Stimulated activated CD8-positive, alpha-beta memory T cell treated with anti-CD3 and anti-CD28 coated beads, Interleukin-15, amount 100 ng/mL, for 24 hours (primary cell): ENCODE measurements around the gene RLN2.
"Not testable (repeated sequence)": the region's sequence is repeated elsewhere in the genome, so short reads cannot be mapped to it uniquely, and the experiment has no call there.

Experiments used
- DNase-seq: peaks from one replicate; pipeline ENCODE4 v3.0.0-alpha.2; 2020; ENCODE audit warnings: low read depth

Gene RLN2, protein sequence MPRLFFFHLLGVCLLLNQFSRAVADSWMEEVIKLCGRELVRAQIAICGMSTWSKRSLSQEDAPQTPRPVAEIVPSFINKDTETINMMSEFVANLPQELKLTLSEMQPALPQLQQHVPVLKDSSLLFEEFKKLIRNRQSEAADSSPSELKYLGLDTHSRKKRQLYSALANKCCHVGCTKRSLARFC

DNA sequence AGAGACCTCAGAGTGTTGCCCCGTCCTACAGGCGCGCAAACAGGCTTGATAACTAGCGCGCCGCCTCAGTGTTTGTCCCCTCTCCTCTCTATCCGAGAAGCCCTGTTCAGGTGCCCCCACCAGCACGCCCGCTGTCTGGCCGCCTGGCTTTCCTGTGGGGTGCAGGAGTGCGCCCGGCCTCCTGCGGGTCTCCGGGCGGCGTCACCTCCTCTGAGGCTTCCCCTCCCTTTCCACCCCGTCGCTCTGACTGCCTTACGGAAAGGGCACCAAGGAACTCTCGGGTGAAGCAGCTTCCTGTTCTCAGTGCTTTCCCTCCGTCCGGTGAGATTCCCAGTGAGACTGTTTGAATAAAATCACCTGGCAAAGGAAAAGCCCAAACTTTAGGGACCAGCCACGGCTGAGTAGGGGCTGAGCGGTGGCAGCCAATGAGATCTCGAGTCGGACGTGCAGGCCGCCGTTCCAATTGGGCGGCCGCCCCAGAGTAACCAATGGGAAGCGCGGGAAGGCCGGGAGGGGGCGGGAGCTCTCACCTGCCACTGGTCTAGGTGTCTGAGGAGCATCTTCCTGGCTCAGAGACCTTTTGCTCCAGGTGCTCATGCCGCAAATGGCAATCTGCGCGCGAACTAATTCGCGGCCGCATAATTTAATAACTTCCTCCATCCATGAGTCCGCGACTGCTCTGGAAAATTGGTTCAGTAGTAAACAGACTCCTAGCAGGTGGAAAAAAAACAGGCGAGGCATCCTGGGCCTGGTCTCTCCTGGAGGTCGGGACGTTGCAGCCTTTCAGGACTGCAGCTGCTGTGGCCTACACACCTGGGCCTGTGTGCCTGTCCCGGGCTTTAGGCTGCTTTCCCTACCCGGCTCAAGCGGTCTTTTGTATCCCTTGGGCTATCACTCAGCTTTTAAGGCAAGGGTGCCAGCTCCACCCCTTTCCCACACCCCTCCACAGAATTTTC lies at the start of gene RLN2:
RLN2 (minus strand) TSS at position 877 of the 956 bp plus-strand sequence; CDS start at position 741, 136 bp downstream.
- not testable (repeated sequence) for DNase-seq

DNA sequence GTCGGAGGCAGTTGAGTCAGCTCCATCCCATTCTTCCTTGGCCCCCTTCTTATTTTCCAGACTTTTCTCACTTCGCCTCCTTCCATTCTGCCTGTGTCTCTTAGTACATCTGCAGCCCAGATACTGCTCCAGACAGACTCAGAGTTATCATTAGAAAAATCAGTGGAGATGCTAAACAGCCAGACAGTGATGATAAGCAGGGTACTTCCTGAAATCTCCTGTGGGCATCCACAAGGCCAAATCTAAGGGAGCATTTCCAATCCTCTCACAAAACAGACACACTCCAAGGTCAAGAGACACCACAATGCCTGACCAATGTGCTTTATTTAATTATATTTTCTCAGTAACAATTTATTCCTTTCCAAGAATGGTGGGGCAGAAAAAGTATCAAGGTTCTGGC lies 49.7 kb upstream of the RLN2 start:
- no peak for DNase-seq

DNA sequence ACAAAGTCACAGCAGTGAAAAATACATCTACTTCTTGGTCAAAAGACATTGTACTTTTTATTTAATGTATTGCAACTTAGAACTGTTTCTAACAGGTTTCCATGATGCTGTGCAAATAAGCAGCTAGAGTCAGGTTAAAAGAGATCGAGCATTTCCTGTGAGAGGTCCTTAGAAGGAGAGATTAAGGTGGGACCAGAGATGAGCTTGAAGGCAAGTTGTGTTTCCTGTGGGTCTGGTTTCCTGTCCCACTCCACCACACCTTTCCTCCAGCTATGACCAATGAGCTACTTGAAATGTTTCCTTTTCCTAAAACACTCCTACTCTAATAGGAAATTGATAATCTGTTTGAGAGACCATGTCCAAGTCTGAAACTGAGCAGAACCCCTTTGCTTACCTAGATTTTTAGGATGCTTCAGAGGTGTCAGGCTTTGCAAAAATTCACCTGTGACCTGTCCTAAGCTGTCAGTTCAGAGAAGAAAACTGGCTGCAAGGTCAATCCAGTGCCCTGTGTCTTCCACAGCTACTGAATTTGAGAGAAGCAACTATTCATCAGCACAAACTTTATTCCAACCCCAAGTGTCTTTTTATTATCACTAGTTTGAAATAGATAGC lies 48.2 kb upstream of the RLN2 start:
- DNase-seq: no peak

DNA sequence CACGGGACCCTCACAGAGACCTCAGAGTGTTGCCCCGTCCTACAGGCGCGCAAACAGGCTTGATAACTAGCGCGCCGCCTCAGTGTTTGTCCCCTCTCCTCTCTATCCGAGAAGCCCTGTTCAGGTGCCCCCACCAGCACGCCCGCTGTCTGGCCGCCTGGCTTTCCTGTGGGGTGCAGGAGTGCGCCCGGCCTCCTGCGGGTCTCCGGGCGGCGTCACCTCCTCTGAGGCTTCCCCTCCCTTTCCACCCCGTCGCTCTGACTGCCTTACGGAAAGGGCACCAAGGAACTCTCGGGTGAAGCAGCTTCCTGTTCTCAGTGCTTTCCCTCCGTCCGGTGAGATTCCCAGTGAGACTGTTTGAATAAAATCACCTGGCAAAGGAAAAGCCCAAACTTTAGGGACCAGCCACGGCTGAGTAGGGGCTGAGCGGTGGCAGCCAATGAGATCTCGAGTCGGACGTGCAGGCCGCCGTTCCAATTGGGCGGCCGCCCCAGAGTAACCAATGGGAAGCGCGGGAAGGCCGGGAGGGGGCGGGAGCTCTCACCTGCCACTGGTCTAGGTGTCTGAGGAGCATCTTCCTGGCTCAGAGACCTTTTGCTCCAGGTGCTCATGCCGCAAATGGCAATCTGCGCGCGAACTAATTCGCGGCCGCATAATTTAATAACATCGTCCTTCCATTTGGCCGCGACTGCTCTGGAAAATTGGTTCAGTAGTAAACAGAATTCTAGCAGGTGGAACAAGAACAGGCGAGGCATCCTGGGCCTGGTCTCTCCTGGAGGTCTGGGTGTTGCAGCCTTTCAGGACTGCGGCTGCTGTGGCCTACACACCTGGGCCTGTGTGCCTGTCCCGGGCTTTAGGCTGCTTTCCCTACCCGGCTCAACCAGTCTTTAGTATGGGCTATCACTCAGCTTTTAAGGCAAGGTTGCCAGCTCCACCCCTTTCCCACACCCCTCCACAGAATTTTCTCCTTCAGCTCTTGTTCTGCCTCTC lies 34.8 kb upstream of the RLN2 start, which contains the start of gene RLN1:
RLN1 (minus strand) TSS at position 885 of the 990 bp plus-strand sequence; CDS start at position 755, 130 bp downstream.
- DNase-seq: not testable (repeated sequence)

DNA sequence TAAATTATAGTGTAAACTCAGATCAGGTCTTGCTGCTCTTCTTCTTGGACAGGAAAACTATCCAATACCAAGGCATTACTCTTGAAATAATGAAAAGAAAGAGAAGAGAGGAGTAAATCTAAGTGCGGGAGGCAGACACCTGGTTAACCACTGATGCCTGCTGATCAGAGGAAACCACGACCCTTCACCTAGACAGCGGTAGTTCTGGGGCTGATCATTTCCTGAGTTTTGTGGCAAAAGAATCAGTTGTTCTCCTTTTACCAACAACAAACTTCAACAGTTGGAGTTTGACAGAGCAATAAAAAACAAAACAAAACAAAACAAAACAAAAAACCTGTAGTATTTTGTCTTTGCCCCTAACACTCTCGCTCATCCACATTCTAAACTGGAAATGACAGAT lies 32.2 kb upstream of the RLN2 start:
- no peak for DNase-seq

DNA sequence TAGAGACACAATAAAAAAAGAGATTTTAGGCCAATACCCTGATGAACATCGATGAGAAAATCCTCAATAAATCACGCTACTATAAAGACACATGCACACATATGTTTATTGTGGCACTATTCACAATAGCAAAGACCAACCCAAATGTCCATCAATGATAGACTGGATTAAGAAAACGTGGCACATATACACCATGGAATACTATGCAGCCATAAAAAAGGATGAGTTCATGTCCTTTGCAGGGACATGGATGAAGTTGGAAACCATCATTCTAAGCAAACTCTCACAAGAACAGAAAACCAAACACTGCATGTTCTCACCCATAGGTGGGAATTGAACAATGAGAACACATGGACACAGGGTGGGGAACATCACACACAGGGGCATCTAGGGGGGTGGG lies 26.8 kb upstream of the RLN2 start:
- not testable (repeated sequence) for DNase-seq

DNA sequence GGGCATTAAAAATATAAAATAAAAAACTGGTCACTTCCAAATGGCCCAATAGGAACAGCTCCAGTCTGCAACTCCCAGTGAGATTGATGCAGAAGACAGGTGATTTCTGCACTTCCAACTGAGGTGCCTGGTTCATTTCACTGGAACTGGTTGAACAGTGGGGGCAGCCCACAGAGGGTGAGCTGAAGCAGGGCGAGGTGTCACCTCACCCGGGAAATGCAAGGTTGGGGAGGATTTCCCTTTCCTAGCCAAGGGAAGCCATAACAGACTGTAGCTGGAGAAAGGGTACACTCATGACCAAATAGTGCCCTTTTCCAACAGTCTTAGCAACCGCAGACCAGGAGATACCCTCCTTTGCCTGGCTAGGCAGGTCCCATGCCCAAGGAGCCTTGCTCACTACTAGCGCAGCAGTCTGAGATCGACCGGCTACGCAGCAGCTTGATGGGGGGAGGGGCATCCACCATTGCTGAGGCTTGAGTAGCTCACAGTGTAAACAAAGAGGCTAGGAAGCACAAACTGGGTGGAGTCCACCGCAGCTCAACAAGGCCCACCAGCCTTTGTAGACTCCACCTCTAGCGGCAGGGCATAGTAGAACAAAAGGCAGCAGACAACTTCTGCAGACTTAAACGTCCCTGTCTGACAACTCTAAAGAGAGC lies 22.5 kb upstream of the RLN2 start:
- DNase-seq: no peak

DNA sequence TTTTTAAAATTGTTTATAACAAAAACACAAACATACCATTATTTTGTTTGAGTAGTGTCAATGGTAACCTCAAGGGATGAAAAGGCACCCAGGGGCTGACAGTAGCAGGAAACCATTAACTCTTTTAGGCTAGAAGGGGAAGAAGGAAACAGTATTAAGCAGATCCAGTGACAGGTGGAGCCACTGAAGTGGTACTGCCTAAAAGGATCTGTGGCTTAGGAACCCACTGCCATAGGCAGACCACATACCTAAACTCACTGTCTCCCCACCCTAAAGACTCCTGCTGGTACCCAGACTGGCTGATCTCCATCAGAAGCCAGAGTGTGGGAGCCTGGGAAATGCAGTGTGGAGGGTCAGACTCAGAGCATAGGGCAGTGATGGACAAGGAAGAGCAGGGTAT lies 21.7 kb upstream of the RLN2 start:
- DNase-seq: no peak

DNA sequence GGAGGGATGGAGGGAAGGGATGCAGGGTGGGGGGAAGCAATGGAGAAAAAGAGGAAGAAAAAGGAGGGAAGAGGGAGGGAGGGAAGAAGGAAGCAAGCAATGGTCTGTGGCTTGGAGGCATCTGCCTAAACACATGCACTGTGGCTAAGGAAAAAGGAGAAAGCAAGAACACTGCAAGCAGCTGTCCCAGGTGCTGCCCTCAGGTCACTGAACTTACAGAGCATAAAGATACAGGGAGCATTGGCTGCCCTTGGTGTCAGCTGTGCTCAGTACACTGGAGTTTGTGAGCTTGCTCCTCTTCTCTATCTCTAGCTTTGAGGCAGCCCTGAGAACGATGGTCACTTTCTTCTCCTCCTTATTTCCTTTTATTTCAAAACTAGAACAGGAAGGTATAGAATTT lies 17.1 kb upstream of the RLN2 start:
- DNase-seq: not testable (repeated sequence)

DNA sequence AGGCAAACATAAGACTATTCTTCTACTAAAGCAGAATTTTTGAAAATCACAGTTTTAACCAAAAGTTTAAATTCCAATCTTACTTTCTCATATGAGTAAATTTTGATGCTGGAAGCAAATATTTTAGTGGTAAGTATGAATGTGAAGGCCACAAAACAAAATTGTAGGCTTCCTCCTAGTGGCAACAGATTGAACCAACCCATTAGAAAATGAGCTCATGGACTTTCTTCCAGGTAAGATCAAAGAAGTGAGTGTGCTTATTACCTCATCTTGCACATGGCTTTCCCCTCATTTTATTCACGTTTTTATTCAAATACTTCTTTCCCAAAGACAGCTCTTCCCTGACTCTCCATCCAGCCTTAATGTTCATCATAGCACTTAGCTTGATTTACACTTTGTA lies 16.5 kb upstream of the RLN2 start:
- no peak for DNase-seq

DNA sequence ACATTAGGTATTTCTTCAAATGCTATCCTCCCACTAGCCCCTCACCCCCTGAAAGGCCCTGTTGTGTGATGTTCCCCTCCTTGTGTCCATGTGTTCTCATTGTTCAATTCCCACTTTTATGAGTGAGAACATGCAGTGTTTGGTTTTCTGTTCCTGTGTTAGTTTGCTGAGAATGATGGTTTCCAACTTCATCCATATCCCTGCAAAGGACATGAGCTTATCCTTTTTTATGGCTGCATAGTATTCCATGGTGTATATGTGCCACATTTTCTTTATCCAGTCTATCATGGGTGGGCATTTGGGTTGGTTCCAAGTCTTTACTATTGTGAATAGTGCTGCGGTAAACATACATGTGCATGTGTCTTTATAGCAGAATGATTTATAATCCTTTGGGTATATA lies 11.9 kb upstream of the RLN2 start:
- DNase-seq: not testable (repeated sequence)

DNA sequence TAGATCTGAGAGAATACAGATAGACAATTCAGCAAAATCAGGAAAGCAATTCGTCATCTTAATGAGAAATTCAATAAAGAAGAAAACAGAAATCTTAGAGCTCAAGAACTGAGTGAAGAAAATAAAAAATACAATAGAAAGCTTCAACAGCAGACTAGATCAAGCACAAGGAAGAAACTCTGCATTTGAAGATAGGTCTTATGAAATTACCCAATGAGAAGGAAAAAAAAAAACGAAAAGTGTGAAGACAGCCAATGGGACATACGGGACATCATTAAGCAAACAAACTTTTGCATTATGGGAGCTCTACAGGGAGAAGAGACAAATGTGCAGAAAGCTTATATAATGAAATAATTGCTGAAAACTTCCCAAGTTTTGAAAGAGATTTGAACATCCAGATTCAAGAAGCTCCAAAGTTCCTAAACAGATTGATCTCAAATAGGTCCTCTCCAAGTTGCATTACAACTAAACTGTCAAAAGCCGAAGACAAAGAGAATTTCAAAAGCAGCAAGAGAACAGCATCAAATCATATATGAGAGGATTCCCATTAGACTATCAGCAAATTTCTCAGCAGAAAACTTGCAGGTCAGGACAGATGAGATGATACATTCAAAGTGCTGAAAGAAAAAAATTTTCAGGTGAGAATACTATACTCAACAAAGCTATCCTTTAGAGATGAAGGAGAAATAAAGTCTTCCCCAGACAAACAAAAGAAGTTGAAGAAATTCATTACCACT lies 10.8 kb upstream of the RLN2 start:
- no peak for DNase-seq

DNA sequence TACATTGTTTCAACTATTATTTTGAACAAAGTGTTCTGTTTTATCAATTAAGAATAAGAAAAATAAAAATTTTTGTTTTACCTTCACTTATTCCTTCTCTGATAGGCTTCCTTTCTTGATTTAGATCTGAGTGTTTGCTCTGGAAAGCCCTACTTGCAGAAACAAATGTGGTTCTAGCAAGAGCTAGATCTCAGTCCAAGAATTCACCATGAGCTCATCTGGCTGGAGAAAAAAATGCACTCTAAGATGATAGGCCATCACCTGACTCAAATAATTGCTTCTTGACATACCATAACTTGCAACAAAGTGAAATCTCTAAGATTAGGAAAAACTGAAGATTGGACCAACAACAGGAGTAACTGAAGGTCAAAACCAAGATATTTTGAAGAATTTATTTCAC lies 6.3 kb upstream of the RLN2 start:
- DNase-seq: no peak

DNA sequence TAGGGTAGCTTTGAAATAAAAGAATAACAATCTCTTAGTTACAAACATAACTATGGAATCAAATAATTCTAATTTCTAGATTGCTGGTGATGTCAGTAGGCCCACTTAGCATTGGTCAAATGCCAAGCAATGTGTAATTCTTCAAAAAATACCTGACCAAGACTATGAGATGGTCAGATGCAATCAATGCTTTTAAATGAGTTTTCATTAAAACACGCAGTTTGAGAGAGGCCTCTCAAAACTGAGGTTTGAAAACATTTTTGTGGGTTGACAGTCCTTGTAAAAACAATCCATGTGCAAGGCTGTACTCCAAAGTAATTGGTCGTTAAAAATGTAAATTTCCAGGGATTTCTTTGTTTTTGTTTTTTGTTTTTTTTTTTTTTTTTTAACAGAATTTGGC lies 1.2 kb upstream of the RLN2 start:
- DNase-seq: no peak

DNA sequence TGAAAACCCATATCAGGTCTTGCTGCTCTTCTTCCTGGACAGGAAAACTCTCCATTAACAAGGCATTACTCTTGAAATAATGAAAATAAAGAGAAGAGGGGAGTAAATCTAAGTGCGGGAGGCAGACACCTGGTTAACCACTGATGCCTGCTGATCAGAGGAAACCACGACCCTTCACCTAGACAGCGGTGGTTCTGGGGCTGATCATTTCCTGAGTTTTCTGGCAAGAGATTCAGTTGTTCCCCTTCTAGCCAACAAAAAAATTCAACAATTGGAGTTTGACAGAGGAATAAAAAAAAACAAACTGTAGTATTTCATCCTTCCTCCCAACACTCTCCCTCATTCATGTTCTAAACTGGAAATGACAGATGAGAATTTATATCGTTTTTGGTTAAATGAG lies 3.0 kb downstream of the RLN2 start:
- DNase-seq: no peak

DNA sequence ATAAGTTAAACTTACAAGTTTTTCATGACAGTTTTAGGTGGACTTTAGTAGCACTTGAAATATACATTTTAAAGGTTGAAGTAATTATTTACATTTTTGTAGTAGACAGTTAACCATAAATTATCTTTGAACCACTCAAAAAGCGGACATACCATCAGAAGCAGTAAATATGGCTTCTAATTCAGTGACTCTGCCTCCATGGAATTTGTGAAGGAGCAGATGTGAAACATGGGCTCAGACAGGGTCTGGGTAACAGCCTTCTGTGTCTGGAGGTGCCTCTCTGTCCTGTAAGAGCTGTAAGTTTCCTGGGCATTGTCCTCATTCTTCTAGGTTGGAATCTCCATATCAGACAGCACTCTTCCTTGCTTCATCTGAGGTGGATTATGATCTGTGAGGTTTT lies 12.4 kb downstream of the RLN2 start:
- DNase-seq: no peak

DNA sequence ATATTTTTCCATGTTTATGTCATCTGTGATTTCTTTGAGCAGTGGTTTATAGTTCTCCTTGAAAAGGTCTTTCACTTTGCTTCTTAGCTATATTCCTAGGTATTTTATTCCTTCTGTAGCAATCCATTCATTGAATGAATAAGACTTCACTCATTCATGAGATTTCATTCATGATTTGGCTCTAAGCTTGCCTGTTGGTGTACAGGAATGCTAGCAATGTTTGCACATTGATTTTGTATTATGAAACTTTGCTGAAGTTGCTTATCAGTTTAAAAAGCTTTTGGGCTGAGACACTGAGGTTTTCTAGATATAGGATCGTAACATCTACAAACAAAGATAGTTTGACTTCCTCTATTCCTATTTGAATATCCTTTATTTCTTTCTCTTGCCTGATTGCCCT lies 15.9 kb downstream of the RLN2 start:
- DNase-seq: no peak

DNA sequence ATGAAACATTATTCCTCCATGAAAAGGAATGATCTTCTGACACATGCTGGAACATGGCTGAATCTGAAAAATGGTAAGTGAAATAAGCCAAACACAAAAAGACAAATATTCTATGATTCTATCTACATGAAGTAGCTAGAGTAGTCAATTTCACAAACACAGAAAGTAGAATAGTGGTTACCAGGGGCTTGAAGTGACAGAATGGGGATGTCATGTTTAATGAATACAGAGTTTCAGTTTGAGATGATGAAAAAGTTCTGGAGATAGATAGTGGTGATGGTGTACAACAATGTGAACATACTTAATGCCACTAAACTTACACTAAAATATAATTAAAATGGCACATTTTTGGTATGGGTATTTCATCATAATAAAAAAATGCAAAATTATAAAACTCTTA lies 18.3 kb downstream of the RLN2 start:
- DNase-seq: no peak

DNA sequence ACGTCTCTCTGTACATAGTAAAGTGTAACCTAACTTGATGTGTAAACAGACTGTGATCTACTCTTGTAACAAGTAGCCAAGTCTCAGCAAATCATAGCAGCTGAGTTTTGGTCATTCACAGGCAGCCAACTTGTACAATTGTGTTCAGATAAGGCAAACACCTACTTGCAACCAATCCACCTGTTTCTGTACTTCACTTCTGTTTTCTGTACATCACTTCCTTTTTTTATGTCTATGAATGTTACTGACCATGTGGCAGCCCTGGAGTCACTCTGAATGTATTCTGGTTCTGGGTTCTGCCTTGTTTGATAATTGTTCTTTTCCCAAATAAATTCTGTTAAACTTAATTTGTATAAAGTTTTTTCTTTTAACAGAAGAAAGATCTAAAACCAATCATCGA lies 26.0 kb downstream of the RLN2 start:
- no peak for DNase-seq

DNA sequence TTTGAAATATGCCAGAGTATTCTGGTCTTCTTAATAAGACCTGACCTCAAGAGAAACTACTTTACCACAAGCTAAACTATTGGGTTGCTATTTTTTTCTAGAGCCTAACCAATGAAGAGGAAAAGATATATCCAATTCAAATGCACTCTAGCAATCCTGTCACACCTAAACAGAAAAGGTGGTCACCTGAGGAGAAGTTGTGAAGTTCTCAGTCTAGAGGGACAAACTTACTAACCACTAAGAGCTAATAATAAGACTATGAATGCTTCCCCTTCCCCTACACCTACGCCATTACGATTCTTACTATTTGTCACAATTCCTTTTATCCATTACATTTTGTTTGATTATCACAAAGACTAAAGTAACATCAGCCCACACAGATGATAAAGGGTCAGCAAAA lies 29.7 kb downstream of the RLN2 start:
- DNase-seq: no peak
